Neural progenitor cell (in vitro differentiated cells): ENCODE data around the gene PIGQ. TPM values are rescaled to one million over a fixed set of nuclear protein-coding genes. Genes with fewer than 3 reads are reported as not detected.

Experiments
- DNase-seq: peaks from one replicate; pipeline ENCODE4 v3.0.0-alpha.2; 2016; ENCODE audit warnings: low spot score
- H2AFZ ChIP-seq: fragments of 200-600 bp; sonication (generic); replicated peaks from 2 replicates; pipeline ENCODE4 v1.6.1; 2016; ENCODE audit warnings: antibody characterized with exemption
- H3F3A ChIP-seq: fragments of 200-600 bp; sonication (generic); 2 replicates; pipeline ENCODE4 v1.6.1; 2016; ENCODE audit warnings: antibody characterized with exemption, low read depth
- H3K27ac ChIP-seq: fragments of 200-600 bp; sonication (generic); 2 replicates; pipeline ENCODE4 v1.5.1; 2016; ENCODE audit warnings: mild to moderate bottlenecking
- H3K27me3 ChIP-seq: fragments of 200-600 bp; sonication (generic); 2 replicates; pipeline ENCODE4 v1.6.1; 2016; ENCODE audit warnings: mild to moderate bottlenecking, moderate library complexity
- H3K36me3 ChIP-seq: fragments of 200-600 bp; sonication (generic); 2 replicates; pipeline ENCODE4 v1.5.1; 2016
- H3K4me1 ChIP-seq: fragments of 200-600 bp; sonication (generic); 2 replicates; pipeline ENCODE4 v1.6.1; 2016; ENCODE audit warnings: mixed run types
- H3K4me2 ChIP-seq: fragments of 200-600 bp; sonication (generic); 2 replicates; pipeline ENCODE4 v1.6.1; 2016
- H3K4me3 ChIP-seq: fragments of 200-600 bp; sonication (generic); 2 replicates; pipeline ENCODE4 v1.5.1; 2016
- H3K79me2 ChIP-seq: fragments of 200-600 bp; sonication (generic); 2 replicates; pipeline ENCODE4 v1.6.1; 2016; ENCODE audit warnings: low read depth
- H3K9ac ChIP-seq: fragments of 200-600 bp; sonication (generic); 2 replicates; pipeline ENCODE4 v1.6.1; 2016
- H3K9me3 ChIP-seq: fragments of 200-600 bp; sonication (generic); 2 replicates; pipeline ENCODE4 v1.5.1; 2016; ENCODE audit warnings: low read depth
- H4K20me1 ChIP-seq: fragments of 200-600 bp; sonication (generic); 2 replicates; pipeline ENCODE4 v1.6.1; 2016; ENCODE audit warnings: low read depth
- H3K27ac Mint-ChIP-seq: 3 replicates; pipeline ENCODE4 v1.8.0; 2021; ENCODE audit warnings: mixed read lengths
- H3K27me3 Mint-ChIP-seq: 2 replicates; pipeline ENCODE4 v1.8.0; 2022; ENCODE audit warnings: low read depth, mild to moderate bottlenecking, inconsistent platforms, moderate library complexity, mixed read lengths; ENCODE audit not compliant: insufficient read depth
- H3K36me3 Mint-ChIP-seq: 3 replicates; pipeline ENCODE4 v1.8.0; 2021; ENCODE audit warnings: mixed read lengths
- H3K4me1 Mint-ChIP-seq: 3 replicates; pipeline ENCODE4 v1.8.0; 2021; ENCODE audit warnings: mixed read lengths
- H3K4me3 Mint-ChIP-seq: 3 replicates; pipeline ENCODE4 v1.8.0; 2021; ENCODE audit warnings: mild to moderate bottlenecking, moderate library complexity, mixed read lengths
- H3K9me3 Mint-ChIP-seq: 3 replicates; pipeline ENCODE4 v1.8.0; 2020; ENCODE audit warnings: mixed read lengths
- CTCF ChIP-seq: fragments of 200-600 bp; sonication (generic); IDR thresholded peaks from 2 replicates; pipeline ENCODE4 v1.5.1; 2017; ENCODE audit warnings: antibody characterized with exemption, mild to moderate bottlenecking
- EZH2 ChIP-seq: fragments of 200-600 bp; sonication (generic); IDR thresholded peaks from 2 replicates; pipeline ENCODE4 v1.6.1; 2017; ENCODE audit warnings: antibody characterized with exemption, mild to moderate bottlenecking, moderate library complexity
- EZH2phosphoT487 ChIP-seq: fragments of 200-600 bp; sonication (generic); IDR thresholded peaks from 2 replicates; pipeline ENCODE4 v1.6.1; 2017; ENCODE audit warnings: antibody characterized with exemption
- microRNA-seq: library from miRNA; unstranded; fragments of <30 nt; microRNA quantifications from one replicate; pipeline ENCODE4, GENCODE V29; 2016
- small RNA-seq: library from RNA; depleted of rRNA; stranded (forward); fragments of <200 nt; gene quantifications from one replicate; pipeline ENCODE3, GENCODE V24; 2015
- total RNA-seq: library from RNA; depleted of rRNA; stranded (reverse); fragments of >200 nt; gene quantifications from 2 replicates; pipeline ENCODE4 v1.2.3, GENCODE V29; 2015; ENCODE audit warnings: low replicate concordance

Gene PIGQ
- total RNA-seq, 1 donor from 2014 or later: 16.1 TPM

- H3K79me2 ChIP-seq: peaks cover 12% of the 10 kb centered on the region
- no peak overlapping the region for H2AFZ ChIP-seq
- H3K27me3 Mint-ChIP-seq: peaks cover 13% of the 10 kb centered on the region
- H3K27ac Mint-ChIP-seq: no peak overlapping the region
- H3K9ac ChIP-seq: no peak overlapping the region
- H3K4me2 ChIP-seq: no peak overlapping the region
- H3K27me3 ChIP-seq: no peaks in the 10 kb centered on the region
- no peaks in the 10 kb centered on the region for H3K9me3 ChIP-seq
- H3F3A ChIP-seq: peaks cover 36% of the 10 kb centered on the region
- DNase-seq: no peak
- peaks cover 3% of the 10 kb centered on the region for H3K36me3 Mint-ChIP-seq
- TF ChIP-seq EZH2phosphoT487 (no peak), CTCF (no peak), EZH2 (no peak)
- no peaks in the 10 kb centered on the region for H3K36me3 ChIP-seq
- H3K4me3 Mint-ChIP-seq: no peak overlapping the region
- no peak overlapping the region for H3K4me3 ChIP-seq
- no peak overlapping the region for H3K27ac ChIP-seq
- H3K4me1 Mint-ChIP-seq: peaks cover 29% of the 10 kb centered on the region
- H3K4me1 ChIP-seq: peaks cover 36% of the 10 kb centered on the region
- peaks cover 43% of the 10 kb centered on the region for H4K20me1 ChIP-seq
- peaks cover 3% of the 10 kb centered on the region for H3K9me3 Mint-ChIP-seq
Measured at GRCh38 chr16:633336-634050, 63.7 kb downstream of the PIGQ start.

Small RNAs within 50 kb of the gene (microRNA-seq; reads per million reads assigned to microRNA genes)
- gene MIR3176 (1.5 reads per million), gene MIR5587 (not detected)

Small RNAs within 50 kb of the gene (small RNA-seq; reads per million reads assigned to genes)
- gene MIR3176 (0.07 reads per million), gene MIR5587 (not detected), gene Z98883.1 (0.07 reads per million)

Other genes with a start within 250 kb of the PIGQ start
- gene AXIN1, start 217.2 kb upstream of the PIGQ start, total RNA-seq: 19.6 and 35.4 TPM in 2 replicates
- gene MRPL28, start 199.4 kb upstream of the PIGQ start, total RNA-seq: 82.2 and 138 TPM in 2 replicates
- gene PGAP6, start 188.0 kb upstream of the PIGQ start, total RNA-seq: 16.7 and 49.5 TPM in 2 replicates
- 93.3 and 236 TPM in 2 replicates for gene NME4, start 172.8 kb upstream of the PIGQ start, total RNA-seq
- 7.1 and 24.3 TPM in 2 replicates for gene DECR2, start 168.1 kb upstream of the PIGQ start, total RNA-seq
- gene RAB11FIP3, start 144.3 kb upstream of the PIGQ start, total RNA-seq: 15.5 and 45.2 TPM in 2 replicates
- gene CAPN15, start 42.3 kb upstream of the PIGQ start, total RNA-seq: 6.8 and 41.0 TPM in 2 replicates
- not detected in 2 replicates for gene PRR35, start 9.6 kb upstream of the PIGQ start, total RNA-seq
- gene NHLRC4, start 3.0 kb upstream of the PIGQ start, total RNA-seq: 0.28 TPM in 1 of 2 replicates, not detected in the other
- gene RAB40C, start 20.1 kb downstream of the PIGQ start, total RNA-seq: 6.0 and 30.0 TPM in 2 replicates
- gene WFIKKN1, start 61.0 kb downstream of the PIGQ start, total RNA-seq: 5.9 and 22.5 TPM in 2 replicates
- 46.0 and 125 TPM in 2 replicates for gene METTL26, start 66.3 kb downstream of the PIGQ start, total RNA-seq
- gene MCRIP2, start 71.9 kb downstream of the PIGQ start, total RNA-seq: 1.5 and 4.7 TPM in 2 replicates
- gene WDR90, start 79.4 kb downstream of the PIGQ start, total RNA-seq: 9.3 and 33.4 TPM in 2 replicates
- gene RHOT2, start 98.2 kb downstream of the PIGQ start, total RNA-seq: 34.0 and 138 TPM in 2 replicates
- gene RHBDL1, start 105.7 kb downstream of the PIGQ start, total RNA-seq: 0.28 and 5.3 TPM in 2 replicates
- 27.0 and 79.5 TPM in 2 replicates for gene STUB1, start 110.4 kb downstream of the PIGQ start, total RNA-seq
- gene JMJD8, start 114.4 kb downstream of the PIGQ start, total RNA-seq: 32.1 and 54.8 TPM in 2 replicates
- gene WDR24, start 120.4 kb downstream of the PIGQ start, total RNA-seq: 3.5 and 12.5 TPM in 2 replicates
- 0.13 and 0.65 TPM in 2 replicates for gene FBXL16, start 135.8 kb downstream of the PIGQ start, total RNA-seq
- gene METRN, start 145.2 kb downstream of the PIGQ start, total RNA-seq: 24.3 and 110 TPM in 2 replicates
- 7.5 and 20.9 TPM in 2 replicates for gene ANTKMT, start 151.2 kb downstream of the PIGQ start, total RNA-seq
- gene CCDC78, start 156.5 kb downstream of the PIGQ start, total RNA-seq: 0.67 and 3.7 TPM in 2 replicates
- 1.0 and 5.4 TPM in 2 replicates for gene HAGHL, start 157.1 kb downstream of the PIGQ start, total RNA-seq
- 20.5 and 38.2 TPM in 2 replicates for gene CIAO3, start 171.0 kb downstream of the PIGQ start, total RNA-seq
- 0.82 and 1.2 TPM in 2 replicates for gene MSLN, start 190.8 kb downstream of the PIGQ start, total RNA-seq
- 5.6 and 22.7 TPM in 2 replicates for gene RPUSD1, start 218.4 kb downstream of the PIGQ start, total RNA-seq
- gene CHTF18, start 218.7 kb downstream of the PIGQ start, total RNA-seq: 35.6 and 124 TPM in 2 replicates
- not detected in 2 replicates for gene GNG13, start 230.8 kb downstream of the PIGQ start, total RNA-seq